ENCODE measurements around the gene DNAH2. TPM values are rescaled to one million over a fixed set of nuclear protein-coding genes. Genes with fewer than 3 reads are reported as not detected.

DNAH2 gene
- total RNA-seq, 2 donors from 2014 or later = 0.09 to 4.9 TPM

- no peaks in the 10 kb centered on the region for H3K27me3 ChIP-seq (replicated peaks; ENCODE audit: insufficient read depth)
Observed at GRCh38 chr17:7707446-7707845, 10.1 kb upstream of the DNAH2 start.

DNA sequence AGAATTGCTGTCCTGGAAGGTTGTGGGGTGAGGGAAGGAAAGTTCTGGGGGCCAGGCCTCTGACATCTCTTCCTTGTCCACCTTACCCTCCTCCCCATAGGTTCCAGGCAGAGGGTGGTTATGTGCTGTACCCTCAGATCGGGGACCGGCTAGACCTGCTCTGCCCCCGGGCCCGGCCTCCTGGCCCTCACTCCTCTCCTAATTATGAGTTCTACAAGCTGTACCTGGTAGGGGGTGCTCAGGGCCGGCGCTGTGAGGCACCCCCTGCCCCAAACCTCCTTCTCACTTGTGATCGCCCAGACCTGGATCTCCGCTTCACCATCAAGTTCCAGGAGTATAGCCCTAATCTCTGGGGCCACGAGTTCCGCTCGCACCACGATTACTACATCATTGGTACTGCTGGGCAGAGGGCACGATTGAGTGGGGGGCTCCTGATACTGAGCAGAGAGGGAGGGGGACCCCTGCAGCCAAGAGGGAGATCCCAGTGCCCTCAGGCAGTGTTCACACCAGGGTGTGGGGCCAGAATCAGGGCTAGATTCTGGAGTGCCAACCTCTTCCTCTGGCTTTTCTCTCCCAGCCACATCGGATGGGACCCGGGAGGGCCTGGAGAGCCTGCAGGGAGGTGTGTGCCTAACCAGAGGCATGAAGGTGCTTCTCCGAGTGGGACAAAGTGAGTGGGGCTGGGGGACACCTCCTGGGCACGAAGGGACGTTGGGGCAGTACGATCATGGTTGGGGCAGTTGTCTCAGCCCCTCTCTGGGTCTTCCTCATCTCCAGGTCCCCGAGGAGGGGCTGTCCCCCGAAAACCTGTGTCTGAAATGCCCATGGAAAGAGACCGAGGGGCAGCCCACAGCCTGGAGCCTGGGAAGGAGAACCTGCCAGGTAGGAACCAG is 9.4 kb upstream of the DNAH2 start:
- H3K4me1 ChIP-seq (replicated peaks) = peaks cover 7% of the 10 kb centered on the region
- H3K9me3 ChIP-seq = no peaks in the 10 kb centered on the region
- no peaks in the 10 kb centered on the region for H3K36me3 ChIP-seq
- intact Hi-C loops (cut with DNase I) = no loop called here
- H3K27me3 ChIP-seq (replicated peaks; ENCODE audit: insufficient read depth) = no peaks in the 10 kb centered on the region
- TF ChIP-seq POLR2A (IDR thresholded peaks at IDR 0.05) (no peak), CTCF (IDR thresholded peaks at IDR 0.05) (no peak), POLR2AphosphoS5 (IDR thresholded peaks at IDR 0.05) (no peak)
- no peak overlapping the region for H3K27ac ChIP-seq
- WGBS = 88% methylated on average over 22 of the region's 22 CpGs
- no peak overlapping the region for H3K4me3 ChIP-seq
- no peak for DNase-seq (ENCODE audit: low spot score)

More at GRCh38 chr17:7707446-7707845, 10.1 kb upstream of the DNAH2 start:
- no peaks in the 10 kb centered on the region for H3K9me3 ChIP-seq
- WGBS = 87% methylated on average over 9 of the region's 9 CpGs
- no peak overlapping the region for H3K4me3 ChIP-seq
- H3K36me3 ChIP-seq = no peaks in the 10 kb centered on the region
- peaks cover 7% of the 10 kb centered on the region for H3K4me1 ChIP-seq (replicated peaks)
- no peak overlapping the region for H3K27ac ChIP-seq
- no peak for TF ChIP-seq POLR2A (IDR thresholded peaks at IDR 0.05)
- no peak for TF ChIP-seq CTCF (IDR thresholded peaks at IDR 0.05)
- no peak for TF ChIP-seq POLR2AphosphoS5 (IDR thresholded peaks at IDR 0.05)
- intact Hi-C loops (cut with DNase I) = no loop called here
- DNase-seq (ENCODE audit: low spot score) = no peak

DNA sequence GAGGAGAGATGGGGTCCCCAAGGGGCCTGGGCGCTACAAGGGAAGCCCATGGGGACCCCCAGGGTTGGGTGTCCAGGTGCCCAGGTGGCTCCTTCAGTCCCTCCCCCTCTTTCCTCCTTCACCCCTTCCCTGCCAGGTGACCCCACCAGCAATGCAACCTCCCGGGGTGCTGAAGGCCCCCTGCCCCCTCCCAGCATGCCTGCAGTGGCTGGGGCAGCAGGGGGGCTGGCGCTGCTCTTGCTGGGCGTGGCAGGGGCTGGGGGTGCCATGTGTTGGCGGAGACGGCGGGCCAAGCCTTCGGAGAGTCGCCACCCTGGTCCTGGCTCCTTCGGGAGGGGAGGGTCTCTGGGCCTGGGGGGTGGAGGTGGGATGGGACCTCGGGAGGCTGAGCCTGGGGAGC is 8.5 kb upstream of the DNAH2 start:
- no peak for DNase-seq (ENCODE audit: low spot score)
- WGBS = 80% methylated on average over 8 of the region's 11 CpGs
- Histone ChIP-seq H3K36me3 (no peaks in the 10 kb centered on the region), H3K4me3 (no peak overlapping the region), H3K4me1 (replicated peaks) (peaks cover 7% of the 10 kb centered on the region), H3K9me3 (no peaks in the 10 kb centered on the region), H3K27ac (no peak overlapping the region), H3K27me3 (replicated peaks; ENCODE audit: insufficient read depth) (no peaks in the 10 kb centered on the region)
- intact Hi-C loops (cut with DNase I) = no loop called here
- TF ChIP-seq CTCF (IDR thresholded peaks at IDR 0.05) (no peak), POLR2A (IDR thresholded peaks at IDR 0.05) (no peak), POLR2AphosphoS5 (IDR thresholded peaks at IDR 0.05) (no peak)

- TF ChIP-seq POLR2AphosphoS5 (IDR thresholded peaks at IDR 0.05) = no peak
- TF ChIP-seq POLR2A (IDR thresholded peaks at IDR 0.05) = no peak
- TF ChIP-seq CTCF (IDR thresholded peaks at IDR 0.05) = no peak
- Histone ChIP-seq H3K9me3 (no peaks in the 10 kb centered on the region), H3K27me3 (replicated peaks; ENCODE audit: insufficient read depth) (no peaks in the 10 kb centered on the region), H3K4me3 (no peak overlapping the region), H3K27ac (no peak overlapping the region), H3K4me1 (replicated peaks) (peaks cover 5% of the 10 kb centered on the region), H3K36me3 (no peaks in the 10 kb centered on the region)
- intact Hi-C loops (cut with DNase I) = no loop called here
- no peak for DNase-seq (ENCODE audit: low spot score)
- 78% methylated on average over 7 of the region's 7 CpGs for WGBS
Observed at GRCh38 chr17:7710301-7710700, 7.2 kb upstream of the DNAH2 start.

Data from prostate gland (tissue), 2 donors.